ENCODE results near the gene GLI3. TPM values are rescaled to one million over a fixed set of nuclear protein-coding genes. Genes with fewer than 3 reads are reported as not detected.

GLI3 gene
- total and polyA plus RNA-seq, 3 experiments from 2014 or later = 0.16 to 0.46 (median 0.44) TPM

GRCh38 chr7:42053834-42054233 is 183.2 kb downstream of the GLI3 start:
- Histone ChIP-seq H3K27ac (ENCODE audit: low read depth, low read length) (no peak overlapping the region), H3K27me3 (ENCODE audit: insufficient read depth, low read length, poor library complexity, severe bottlenecking) (no peaks in the 10 kb centered on the region), H3K4me3 (ENCODE audit: low read length) (no peak overlapping the region), H3K9me3 (ENCODE audit: low read length) (no peaks in the 10 kb centered on the region), H3K4me1 (ENCODE audit: insufficient read depth, low read length) (no peaks in the 10 kb centered on the region), H3K36me3 (ENCODE audit: insufficient read depth, low read length) (no peaks in the 10 kb centered on the region)
- ChIA-PET POLR2A (no interaction called here), CTCF (no interaction called here)
- Mint-ChIP-seq H3K4me1 (no peaks in the 10 kb centered on the region), H3K4me3 (no peak overlapping the region), H3K27me3 (peaks cover 0 to 3% of the 10 kb centered on the region in 2 donors), H3K27ac (no peak overlapping the region), H3K36me3 (no peaks in the 10 kb centered on the region), H3K9me3 (peaks cover 0 to 3% (median 0%) of the 10 kb centered on the region in 5 donors)
- no peak for DNase-seq

GRCh38 chr7:42049761-42050160 is 187.2 kb downstream of the GLI3 start:
- Mint-ChIP-seq H3K36me3 (no peaks in the 10 kb centered on the region), H3K9me3 (no peaks in the 10 kb centered on the region), H3K27me3 (peaks cover 0 to 3% of the 10 kb centered on the region in 2 donors), H3K4me1 (no peaks in the 10 kb centered on the region), H3K27ac (no peak overlapping the region), H3K4me3 (no peak overlapping the region)
- Histone ChIP-seq H3K9me3 (ENCODE audit: low read length) (no peaks in the 10 kb centered on the region), H3K4me3 (ENCODE audit: low read length) (no peak overlapping the region), H3K27ac (ENCODE audit: low read depth, low read length) (no peak overlapping the region), H3K4me1 (ENCODE audit: insufficient read depth, low read length) (no peaks in the 10 kb centered on the region), H3K36me3 (ENCODE audit: insufficient read depth, low read length) (no peaks in the 10 kb centered on the region), H3K27me3 (ENCODE audit: insufficient read depth, low read length, poor library complexity, severe bottlenecking) (no peaks in the 10 kb centered on the region)
- ChIA-PET POLR2A (no interaction called here), CTCF (no interaction called here)
- DNase-seq = no peak

GRCh38 chr7:42046483-42046882 is 190.5 kb downstream of the GLI3 start:
- H3K27me3 Mint-ChIP-seq = peaks cover 3% of the 10 kb centered on the region in 2 donors
- no peaks in the 10 kb centered on the region for H3K9me3 ChIP-seq (ENCODE audit: low read length)
- H3K4me3 ChIP-seq (ENCODE audit: low read length) = no peak overlapping the region
- no peak overlapping the region for H3K27ac Mint-ChIP-seq
- ChIA-PET CTCF (no interaction called here), POLR2A (no interaction called here)
- H3K4me1 ChIP-seq (ENCODE audit: insufficient read depth, low read length) = no peaks in the 10 kb centered on the region
- DNase-seq = no peak
- H3K27me3 ChIP-seq (ENCODE audit: insufficient read depth, low read length, poor library complexity, severe bottlenecking) = no peaks in the 10 kb centered on the region
- H3K4me1 Mint-ChIP-seq = no peaks in the 10 kb centered on the region
- H3K36me3 Mint-ChIP-seq = no peaks in the 10 kb centered on the region
- H3K9me3 Mint-ChIP-seq = no peaks in the 10 kb centered on the region
- H3K4me3 Mint-ChIP-seq = no peak overlapping the region
- no peaks in the 10 kb centered on the region for H3K36me3 ChIP-seq (ENCODE audit: insufficient read depth, low read length)
- H3K27ac ChIP-seq (ENCODE audit: low read depth, low read length) = no peak overlapping the region

GRCh38 chr7:42045961-42046360 is 191.0 kb downstream of the GLI3 start:
- H3K4me3 ChIP-seq (ENCODE audit: low read length) = no peak overlapping the region
- H3K4me1 ChIP-seq (ENCODE audit: insufficient read depth, low read length) = no peaks in the 10 kb centered on the region
- no peaks in the 10 kb centered on the region for H3K4me1 Mint-ChIP-seq
- no peaks in the 10 kb centered on the region for H3K36me3 Mint-ChIP-seq
- H3K36me3 ChIP-seq (ENCODE audit: insufficient read depth, low read length) = no peaks in the 10 kb centered on the region
- CTCF ChIA-PET = no interaction called here
- DNase-seq = no peak
- POLR2A ChIA-PET = no interaction called here
- H3K27me3 ChIP-seq (ENCODE audit: insufficient read depth, low read length, poor library complexity, severe bottlenecking) = no peaks in the 10 kb centered on the region
- H3K27ac Mint-ChIP-seq = no peak overlapping the region
- peaks cover under 1 to 3% of the 10 kb centered on the region in 2 donors for H3K27me3 Mint-ChIP-seq
- H3K9me3 Mint-ChIP-seq = no peaks in the 10 kb centered on the region
- H3K9me3 ChIP-seq (ENCODE audit: low read length) = no peaks in the 10 kb centered on the region
- H3K4me3 Mint-ChIP-seq = no peak overlapping the region
- no peak overlapping the region for H3K27ac ChIP-seq (ENCODE audit: low read depth, low read length)

- ChIA-PET POLR2A (no interaction called here), CTCF (no interaction called here)
- Histone ChIP-seq H3K9me3 (ENCODE audit: low read length) (no peaks in the 10 kb centered on the region), H3K36me3 (ENCODE audit: insufficient read depth, low read length) (no peaks in the 10 kb centered on the region), H3K4me1 (ENCODE audit: insufficient read depth, low read length) (no peaks in the 10 kb centered on the region), H3K27me3 (ENCODE audit: insufficient read depth, low read length, poor library complexity, severe bottlenecking) (no peaks in the 10 kb centered on the region), H3K27ac (ENCODE audit: low read depth, low read length) (no peak overlapping the region), H3K4me3 (ENCODE audit: low read length) (no peak overlapping the region)
- H3K27ac Mint-ChIP-seq = no peak overlapping the region
- H3K9me3 Mint-ChIP-seq = no peaks in the 10 kb centered on the region
- no peaks in the 10 kb centered on the region for H3K36me3 Mint-ChIP-seq
- peak overlapping the region in 1 of 7 donors; percentile 7 for H3K4me3 Mint-ChIP-seq
- H3K4me1 Mint-ChIP-seq = no peaks in the 10 kb centered on the region
- peaks cover 0 to 7% of the 10 kb centered on the region in 2 donors for H3K27me3 Mint-ChIP-seq
- no peak for DNase-seq
These were observed 197.1 kb downstream of the GLI3 start for GRCh38 chr7:42039921-42040320.

- no peak for DNase-seq
- H3K9me3 ChIP-seq (ENCODE audit: low read length) = no peaks in the 10 kb centered on the region
- no peak overlapping the region for H3K4me3 Mint-ChIP-seq
- H3K27me3 ChIP-seq (ENCODE audit: insufficient read depth, low read length, poor library complexity, severe bottlenecking) = no peaks in the 10 kb centered on the region
- H3K27ac Mint-ChIP-seq = no peak overlapping the region
- H3K27ac ChIP-seq (ENCODE audit: low read depth, low read length) = no peak overlapping the region
- no peaks in the 10 kb centered on the region for H3K36me3 ChIP-seq (ENCODE audit: insufficient read depth, low read length)
- H3K4me1 ChIP-seq (ENCODE audit: insufficient read depth, low read length) = no peaks in the 10 kb centered on the region
- no peak overlapping the region for H3K4me3 ChIP-seq (ENCODE audit: low read length)
- ChIA-PET POLR2A (no interaction called here), CTCF (no interaction called here)
- no peaks in the 10 kb centered on the region for H3K36me3 Mint-ChIP-seq
- H3K9me3 Mint-ChIP-seq = peaks cover 0 to under 1% (median 0%) of the 10 kb centered on the region in 5 donors
- no peaks in the 10 kb centered on the region for H3K4me1 Mint-ChIP-seq
- no peaks in the 10 kb centered on the region for H3K27me3 Mint-ChIP-seq
These were observed 201.8 kb downstream of the GLI3 start for GRCh38 chr7:42035210-42035609.

GRCh38 chr7:42033480-42033879 is 203.5 kb downstream of the GLI3 start:
- H3K4me1 Mint-ChIP-seq = no peaks in the 10 kb centered on the region
- no peak overlapping the region for H3K27ac Mint-ChIP-seq
- no peak for DNase-seq
- POLR2A ChIA-PET = no interaction called here
- H3K27ac ChIP-seq (ENCODE audit: low read depth, low read length) = no peak overlapping the region
- peaks cover 0 to 3% (median 0%) of the 10 kb centered on the region in 5 donors for H3K9me3 Mint-ChIP-seq
- CTCF ChIA-PET = no interaction called here
- H3K4me1 ChIP-seq (ENCODE audit: insufficient read depth, low read length) = no peaks in the 10 kb centered on the region
- no peaks in the 10 kb centered on the region for H3K36me3 ChIP-seq (ENCODE audit: insufficient read depth, low read length)
- no peaks in the 10 kb centered on the region for H3K27me3 ChIP-seq (ENCODE audit: insufficient read depth, low read length, poor library complexity, severe bottlenecking)
- peaks cover 0 to 4% of the 10 kb centered on the region in 2 donors for H3K27me3 Mint-ChIP-seq
- no peak overlapping the region for H3K4me3 Mint-ChIP-seq
- H3K36me3 Mint-ChIP-seq = no peaks in the 10 kb centered on the region
- no peak overlapping the region for H3K4me3 ChIP-seq (ENCODE audit: low read length)
- no peaks in the 10 kb centered on the region for H3K9me3 ChIP-seq (ENCODE audit: low read length)

GRCh38 chr7:42029405-42029804 is 207.6 kb downstream of the GLI3 start:
- CTCF ChIA-PET = no interaction called here
- DNase-seq = no peak
- Histone ChIP-seq H3K27me3 (ENCODE audit: insufficient read depth, low read length, poor library complexity, severe bottlenecking) (no peaks in the 10 kb centered on the region), H3K27ac (ENCODE audit: low read depth, low read length) (no peak overlapping the region), H3K4me3 (ENCODE audit: low read length) (no peak overlapping the region), H3K9me3 (ENCODE audit: low read length) (no peaks in the 10 kb centered on the region), H3K4me1 (ENCODE audit: insufficient read depth, low read length) (no peaks in the 10 kb centered on the region), H3K36me3 (ENCODE audit: insufficient read depth, low read length) (no peaks in the 10 kb centered on the region)
- Mint-ChIP-seq H3K27me3 (peaks cover 0 to 4% of the 10 kb centered on the region in 2 donors), H3K4me3 (no peak overlapping the region), H3K27ac (no peak overlapping the region), H3K4me1 (no peaks in the 10 kb centered on the region), H3K9me3 (peaks cover 0 to 3% (median 0%) of the 10 kb centered on the region in 5 donors), H3K36me3 (no peaks in the 10 kb centered on the region)
- POLR2A ChIA-PET = no interaction called here

GRCh38 chr7:42027521-42027920 is 209.5 kb downstream of the GLI3 start:
- Mint-ChIP-seq H3K27ac (peak overlapping the region in 1 of 8 donors; percentile 31), H3K27me3 (peaks cover 0 to 5% of the 10 kb centered on the region in 2 donors), H3K9me3 (peaks cover 0 to 3% (median 0%) of the 10 kb centered on the region in 5 donors), H3K4me1 (no peaks in the 10 kb centered on the region), H3K36me3 (no peaks in the 10 kb centered on the region), H3K4me3 (no peak overlapping the region)
- CTCF ChIA-PET = no interaction called here
- H3K36me3 ChIP-seq (ENCODE audit: insufficient read depth, low read length) = no peaks in the 10 kb centered on the region
- DNase-seq = no peak
- no peaks in the 10 kb centered on the region for H3K4me1 ChIP-seq (ENCODE audit: insufficient read depth, low read length)
- H3K27ac ChIP-seq (ENCODE audit: low read depth, low read length) = no peak overlapping the region
- POLR2A ChIA-PET = no interaction called here
- no peak overlapping the region for H3K4me3 ChIP-seq (ENCODE audit: low read length)
- H3K9me3 ChIP-seq (ENCODE audit: low read length) = no peaks in the 10 kb centered on the region
- H3K27me3 ChIP-seq (ENCODE audit: insufficient read depth, low read length, poor library complexity, severe bottlenecking) = no peaks in the 10 kb centered on the region

All from CD8-positive, alpha-beta memory T cell (primary cell).